Osteocyte (in vitro differentiated cells): Measurements from ENCODE around the gene RIN1. TPM values are rescaled to one million over a fixed set of nuclear protein-coding genes. Genes with fewer than 3 reads are reported as not detected.
"Not testable (repeated sequence)": the region's sequence is repeated elsewhere in the genome, so short reads cannot be mapped to it uniquely, and the experiment has no call there.

Experiments used
- DNase-seq: peaks from one replicate; pipeline ENCODE4 v3.0.0; 2021; ENCODE audit warnings: mixed read lengths; ENCODE audit not compliant: unreplicated experiment; ENCODE audit errors: extremely low spot score
- H3K27ac Mint-ChIP-seq: one replicate; pipeline ENCODE4 v1.8.0; 2021; ENCODE audit warnings: mild to moderate bottlenecking, mixed read lengths; ENCODE audit not compliant: unreplicated experiment
- H3K27me3 Mint-ChIP-seq: one replicate; pipeline ENCODE4 v1.8.0; 2021; ENCODE audit warnings: mixed read lengths; ENCODE audit not compliant: unreplicated experiment
- H3K36me3 Mint-ChIP-seq: one replicate; pipeline ENCODE4 v1.8.0; 2021; ENCODE audit warnings: mixed read lengths; ENCODE audit not compliant: unreplicated experiment
- H3K4me1 Mint-ChIP-seq: one replicate; pipeline ENCODE4 v1.8.0; 2021; ENCODE audit warnings: mixed read lengths; ENCODE audit not compliant: unreplicated experiment
- H3K4me3 Mint-ChIP-seq: one replicate; pipeline ENCODE4 v1.8.0; 2021; ENCODE audit warnings: mild to moderate bottlenecking, moderate library complexity, mixed read lengths; ENCODE audit not compliant: unreplicated experiment
- H3K9me3 Mint-ChIP-seq: one replicate; pipeline ENCODE4 v1.8.0; 2021; ENCODE audit warnings: mixed read lengths; ENCODE audit not compliant: unreplicated experiment
- CTCF ChIP-seq: fragments of 200-600 bp; sonication (generic); IDR thresholded peaks from 2 replicates; pipeline ENCODE4 v1.5.0; 2021; ENCODE audit warnings: antibody characterized with exemption, mild to moderate bottlenecking, moderate library complexity
- total RNA-seq: library from RNA; stranded (reverse); gene quantifications from 2 replicates; pipeline ENCODE4 v1.2.1, GENCODE V29; 2021

Gene RIN1
- total RNA-seq, 1 donor from 2014 or later = 23.6 TPM

DNA sequence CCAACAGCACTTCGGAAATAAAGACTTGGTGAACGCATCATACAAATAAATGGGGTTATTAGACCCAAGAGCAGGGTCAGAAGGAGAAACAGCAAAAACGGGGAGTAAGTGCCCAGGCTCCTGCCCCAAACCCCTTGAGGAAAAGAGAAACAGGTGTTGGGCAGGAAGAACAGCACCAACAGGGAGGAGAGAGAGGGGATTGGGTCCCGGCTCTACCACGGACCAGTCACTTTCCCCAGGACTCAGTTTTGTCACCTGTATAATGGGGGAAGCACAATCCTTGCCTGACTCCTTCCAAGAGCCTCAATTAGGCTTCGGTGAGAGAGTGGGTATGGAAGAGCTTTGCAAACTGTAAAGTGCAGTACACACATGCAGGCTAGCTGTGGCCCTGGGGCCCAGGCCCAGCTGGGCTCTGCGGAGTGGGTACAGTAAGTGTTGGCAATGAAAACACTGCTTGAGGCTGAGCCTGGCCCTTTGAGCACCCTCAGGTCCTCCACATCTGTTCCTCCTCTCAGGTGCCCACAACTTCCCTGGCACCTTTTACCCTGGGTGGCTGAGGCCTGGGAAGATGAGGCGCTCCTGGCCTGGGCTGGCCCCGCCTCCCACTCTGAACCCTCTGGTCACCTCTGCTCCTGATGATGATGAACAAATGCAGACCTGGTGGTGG, 26.4 kb upstream of the RIN1 start:
- H3K27ac Mint-ChIP-seq = no peak overlapping the region
- TF ChIP-seq CTCF = no peak
- H3K36me3 Mint-ChIP-seq = peaks cover 4% of the 10 kb centered on the region
- H3K4me3 Mint-ChIP-seq = no peak overlapping the region
- H3K27me3 Mint-ChIP-seq = no peaks in the 10 kb centered on the region
- DNase-seq = no peak
- H3K4me1 Mint-ChIP-seq = no peaks in the 10 kb centered on the region
- no peaks in the 10 kb centered on the region for H3K9me3 Mint-ChIP-seq

- no peaks in the 10 kb centered on the region for H3K27me3 Mint-ChIP-seq
- H3K4me3 Mint-ChIP-seq = no peak overlapping the region
- no peaks in the 10 kb centered on the region for H3K4me1 Mint-ChIP-seq
- no peak overlapping the region for H3K27ac Mint-ChIP-seq
- H3K36me3 Mint-ChIP-seq = peaks cover 4% of the 10 kb centered on the region
- no peaks in the 10 kb centered on the region for H3K9me3 Mint-ChIP-seq
- TF ChIP-seq CTCF = no peak
- DNase-seq = no peak
These were observed 25.3 kb upstream of the RIN1 start for GRCh38 chr11:66361502-66361941.

- H3K27me3 Mint-ChIP-seq = no peaks in the 10 kb centered on the region
- no peaks in the 10 kb centered on the region for H3K9me3 Mint-ChIP-seq
- H3K36me3 Mint-ChIP-seq = peaks cover 7% of the 10 kb centered on the region
- no peak overlapping the region for H3K4me3 Mint-ChIP-seq
- H3K4me1 Mint-ChIP-seq = no peaks in the 10 kb centered on the region
- no peak overlapping the region for H3K27ac Mint-ChIP-seq
- DNase-seq = no peak
- no peak for TF ChIP-seq CTCF
These were observed 24.3 kb upstream of the RIN1 start for GRCh38 chr11:66360406-66361073.

GRCh38 chr11:66359662-66360087, 23.4 kb upstream of the RIN1 start:
- no peak overlapping the region for H3K4me3 Mint-ChIP-seq
- H3K9me3 Mint-ChIP-seq = no peaks in the 10 kb centered on the region
- no peak for TF ChIP-seq CTCF

DNA sequence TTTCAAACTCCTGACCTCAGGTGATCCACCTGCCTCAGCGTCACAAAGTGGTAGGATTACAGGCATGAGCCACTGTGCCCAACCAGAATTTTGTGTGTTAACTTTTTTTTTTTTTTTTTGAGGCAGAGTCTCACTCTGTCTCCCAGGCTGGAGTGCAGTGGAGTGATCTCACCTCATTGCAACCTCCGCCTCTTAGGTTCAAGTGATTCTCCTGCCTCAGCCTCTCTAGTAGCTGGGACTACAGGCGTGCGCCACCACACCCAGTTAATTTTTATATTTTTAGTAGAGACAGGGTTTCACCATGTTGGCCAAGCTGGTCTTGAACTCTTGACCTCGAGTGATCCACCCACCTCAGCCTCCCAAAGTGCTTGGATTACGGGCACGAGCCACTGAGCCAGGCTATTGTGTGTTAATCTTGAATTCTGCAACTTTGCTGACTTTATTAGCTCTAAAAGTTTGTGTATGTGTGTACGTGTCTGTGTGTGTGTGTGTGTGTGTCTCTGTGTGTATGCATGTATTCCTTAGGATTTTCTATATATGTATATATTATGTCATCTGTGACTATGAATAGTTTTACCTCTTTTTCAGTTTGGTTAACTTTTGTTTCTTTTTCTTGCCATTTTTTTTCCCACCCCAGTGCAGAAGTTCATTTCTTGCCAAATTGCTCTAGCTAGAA, 14.5 kb upstream of the RIN1 start:
- H3K27ac Mint-ChIP-seq, H3K9me3 Mint-ChIP-seq, H3K27me3 Mint-ChIP-seq, H3K4me3 Mint-ChIP-seq, DNase-seq, H3K36me3 Mint-ChIP-seq: not testable (repeated sequence)
- peaks cover 25% of the 10 kb centered on the region for H3K4me1 Mint-ChIP-seq

More at GRCh38 chr11:66359662-66360087, 23.4 kb upstream of the RIN1 start:
- no peaks in the 10 kb centered on the region for H3K4me1 Mint-ChIP-seq
- H3K27me3 Mint-ChIP-seq = no peaks in the 10 kb centered on the region
- H3K36me3 Mint-ChIP-seq = peaks cover 7% of the 10 kb centered on the region
- no peak overlapping the region for H3K27ac Mint-ChIP-seq
- DNase-seq = no peak
